GM19468 (cell line): ENCODE results near the gene DMBX1.

Source experiments
- ATAC-seq: cut with Tn5 transposase; IDR thresholded peaks from one replicate; pipeline ENCODE4 v1.9.1; 2021; ENCODE audit warnings: mild to moderate bottlenecking, moderate library complexity, moderate number of reproducible peaks; ENCODE audit not compliant: unreplicated experiment; ENCODE audit errors: extremely low read depth

DMBX1 gene

DNA sequence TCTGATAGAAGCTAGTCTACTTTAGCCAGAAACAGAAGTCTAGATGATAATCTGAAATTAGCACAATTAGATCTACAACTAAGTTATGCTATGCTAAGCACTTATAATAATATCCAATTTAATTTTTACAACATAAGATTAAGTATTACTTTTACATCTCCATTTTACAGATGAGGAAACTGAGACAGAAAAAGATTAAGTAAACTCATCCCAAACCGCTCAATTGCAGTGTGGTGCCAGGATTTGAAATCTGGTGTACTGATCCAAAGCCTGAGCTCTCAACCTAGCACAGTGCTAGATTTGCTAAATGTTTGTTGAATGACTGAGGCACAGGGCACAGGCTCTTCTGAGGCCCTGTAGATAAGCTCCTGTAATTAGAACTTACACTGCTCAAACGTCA, 48.0 kb downstream of the DMBX1 start:
- ATAC-seq, result no peak

DNA sequence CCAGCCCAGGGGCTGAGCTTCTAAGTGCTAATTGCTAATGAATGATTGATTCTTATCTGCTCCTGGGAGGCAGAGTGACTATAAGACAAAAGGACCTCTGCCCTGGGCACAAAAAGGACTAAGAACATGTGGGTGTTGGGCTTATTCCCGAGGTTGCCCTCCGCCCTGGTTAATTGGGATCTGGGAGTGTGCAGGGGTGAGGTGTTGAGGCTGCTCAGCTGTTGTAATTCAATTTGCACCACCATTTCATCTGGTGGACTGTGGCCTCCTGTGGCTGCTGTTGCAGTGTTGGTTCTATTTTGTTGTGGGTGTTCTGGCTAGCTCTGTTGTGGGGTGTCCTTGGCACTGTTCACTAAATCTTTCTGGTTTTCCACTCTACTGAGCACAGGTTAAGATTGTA, 48.5 kb downstream of the DMBX1 start:
- no peak for ATAC-seq
